Activated naive CD4-positive, alpha-beta T cell treated with anti-CD3 and anti-CD28 coated beads, Interleukin-2, amount 50 U/mL, for 16 hours (primary cell): ENCODE results near the gene PPP5C.
A peak's percentile ranks its signal among the peaks of the same experiment; 100 is the strongest.
"Not testable (repeated sequence)": the region's sequence is repeated elsewhere in the genome, so short reads cannot be mapped to it uniquely, and the experiment has no call there.

Experiments used
- DNase-seq: peaks from one replicate; pipeline ENCODE4 v3.0.0-alpha.2; 2020

PPP5C gene

GRCh38 chr19:46410205-46411087 lies 63.6 kb downstream of the PPP5C start:
- DNase-seq: no peak

GRCh38 chr19:46411088-46411924 lies 64.4 kb downstream of the PPP5C start:
- no peak for DNase-seq

GRCh38 chr19:46411925-46412649 lies 65.2 kb downstream of the PPP5C start:
- no peak for DNase-seq

- DNase-seq: no peak
These were observed 65.9 kb downstream of the PPP5C start for GRCh38 chr19:46412650-46413261.

- DNase-seq: no peak
These were observed 66.6 kb downstream of the PPP5C start, which contains the start of gene CCDC8 for GRCh38 chr19:46413262-46414031. Gene CCDC8 (minus strand): TSS chr19:46413564. CDS start chr19:46412810, 754 bp downstream.

- not testable (repeated sequence) for DNase-seq
These were observed 68.0 kb downstream of the PPP5C start for GRCh38 chr19:46414899-46415298.

- DNase-seq: not testable (repeated sequence)
These were observed 69.2 kb downstream of the PPP5C start for GRCh38 chr19:46415804-46416709.

- no peak for DNase-seq
These were observed 73.2 kb downstream of the PPP5C start for GRCh38 chr19:46420056-46420455.

- DNase-seq: no peak
These were observed 75.5 kb downstream of the PPP5C start for GRCh38 chr19:46422344-46422743.

- DNase-seq: no peak
These were observed 76.3 kb downstream of the PPP5C start for GRCh38 chr19:46423188-46423587.

GRCh38 chr19:46426035-46426505 lies 79.2 kb downstream of the PPP5C start:
- no peak for DNase-seq

- peak; percentile 59 for DNase-seq
These were observed 79.7 kb downstream of the PPP5C start for GRCh38 chr19:46426506-46427162.

GRCh38 chr19:46427518-46428045 lies 80.7 kb downstream of the PPP5C start:
- DNase-seq: no peak

GRCh38 chr19:46428239-46429135 lies 81.6 kb downstream of the PPP5C start, which contains the start of gene PNMA8C:
Gene PNMA8C (minus strand): TSS chr19:46428936. CDS start chr19:46428359, 577 bp downstream.
- DNase-seq: peak; percentile 35

- DNase-seq: no peak
These were observed 83.1 kb downstream of the PPP5C start for GRCh38 chr19:46429999-46430398.

- DNase-seq: no peak
These were observed 84.9 kb downstream of the PPP5C start for GRCh38 chr19:46431824-46432223.

GRCh38 chr19:46433470-46433869 lies 86.6 kb downstream of the PPP5C start:
- DNase-seq: not testable (repeated sequence)

GRCh38 chr19:46435009-46435408 lies 88.1 kb downstream of the PPP5C start:
- DNase-seq: no peak
